ENCODE results near the gene CD69.
"Not testable (repeated sequence)": the region's sequence is repeated elsewhere in the genome, so short reads cannot be mapped to it uniquely, and the experiment has no call there.

The CD69 gene

DNA sequence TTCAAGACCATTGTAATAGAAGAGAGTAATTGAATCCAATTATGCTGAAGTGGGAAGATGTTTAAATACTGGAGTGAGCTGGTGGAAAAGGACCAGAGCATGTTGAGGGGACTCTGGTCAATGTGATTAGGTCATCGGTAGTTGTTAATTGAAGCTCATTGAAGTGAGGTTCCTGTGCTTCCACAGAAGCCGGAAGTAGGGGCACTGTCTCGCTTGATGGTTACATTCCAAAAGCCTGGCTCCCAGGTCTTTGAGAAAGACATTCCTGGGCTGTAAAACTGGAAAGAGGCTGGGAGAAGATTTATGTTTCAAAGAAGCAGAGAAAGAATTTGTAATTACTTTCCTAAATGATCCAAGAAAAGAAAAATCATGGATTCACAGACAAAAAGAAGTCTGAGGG, 15.5 kb downstream of the CD69 start:
- DNase-seq: no peak

GRCh38 chr12:9742661-9743060, 18.0 kb downstream of the CD69 start:
- DNase-seq: no peak

DNA sequence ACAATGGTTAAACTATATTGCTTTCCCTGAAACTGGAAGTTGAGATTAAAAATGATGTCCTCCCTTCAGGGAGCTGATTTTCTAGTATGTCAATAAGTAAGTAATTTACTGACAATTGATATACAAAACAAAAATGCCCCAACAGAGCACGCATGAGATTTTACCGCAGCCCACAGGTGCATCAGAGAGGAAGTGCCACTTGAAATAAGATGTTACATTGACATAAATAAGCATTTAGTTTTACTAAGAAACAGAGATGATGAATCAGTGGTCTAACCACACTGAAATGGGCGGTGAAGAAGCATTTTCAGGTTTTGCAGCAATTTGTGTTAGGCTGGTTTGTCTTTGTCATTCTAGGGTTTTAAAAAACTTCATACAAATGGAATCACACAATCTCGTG, 19.0 kb downstream of the CD69 start:
- no peak for DNase-seq

GRCh38 chr12:9740106-9740750, 20.5 kb downstream of the CD69 start:
- DNase-seq: no peak

- DNase-seq: not testable (repeated sequence)
Observed at GRCh38 chr12:9739404-9740105, 21.1 kb downstream of the CD69 start.

GRCh38 chr12:9738905-9739304, 21.8 kb downstream of the CD69 start:
- not testable (repeated sequence) for DNase-seq

DNA sequence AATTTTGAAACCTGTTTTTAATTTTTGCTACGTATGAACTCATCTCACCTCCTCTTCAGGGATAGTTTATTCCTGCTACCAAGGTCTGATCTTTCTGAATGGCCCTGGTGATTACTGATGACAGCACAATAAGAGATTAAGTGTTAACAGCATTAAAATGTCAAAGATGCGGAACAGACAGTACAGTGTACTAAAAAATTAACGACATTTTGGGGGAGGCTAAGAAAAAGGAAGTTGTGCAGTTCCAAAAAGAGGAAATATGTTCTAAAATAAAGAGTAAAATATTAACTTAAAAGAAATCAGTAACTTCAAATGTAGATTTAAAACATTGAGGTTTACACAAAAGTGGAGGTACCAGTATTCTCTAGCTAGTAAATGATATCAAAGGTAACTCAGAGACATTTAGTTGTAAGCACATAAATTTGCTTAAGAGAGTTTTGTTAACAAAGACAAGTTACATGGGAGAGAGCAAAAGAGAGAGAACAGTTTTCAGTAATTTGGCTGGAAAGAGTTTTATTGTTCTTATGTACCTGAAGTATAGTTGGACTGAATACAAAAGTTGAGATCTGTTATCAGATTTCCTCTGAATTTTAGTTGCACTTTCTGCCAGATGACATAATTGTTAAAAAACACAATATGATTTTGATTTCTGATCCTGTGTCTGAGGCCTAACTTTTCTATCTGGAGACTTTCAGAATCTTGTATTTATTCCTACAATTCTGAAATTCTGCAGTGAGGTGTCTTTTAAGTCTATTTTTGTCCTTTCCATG, 23.6 kb downstream of the CD69 start:
- no peak for DNase-seq

DNA sequence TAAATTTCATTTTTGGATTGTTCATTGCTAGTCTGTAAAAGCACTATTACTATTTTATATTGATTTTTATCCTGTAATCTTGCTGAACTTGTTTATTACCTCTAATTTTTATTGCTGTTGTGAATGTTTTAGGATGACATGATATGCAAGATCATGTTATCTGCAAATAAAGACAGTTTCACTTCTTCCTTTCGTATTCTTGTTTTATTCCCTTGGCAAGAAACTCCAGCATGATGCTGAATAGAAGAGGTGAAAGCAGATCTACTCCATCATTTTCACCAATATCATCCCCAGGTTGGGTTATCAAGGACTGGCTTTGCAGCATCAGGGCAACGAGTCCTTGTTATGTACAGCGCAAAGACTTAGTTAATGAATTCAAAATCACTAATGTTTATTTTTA, 25.1 kb downstream of the CD69 start:
- DNase-seq: no peak

GRCh38 chr12:9732921-9733461, 27.7 kb downstream of the CD69 start, which contains the start of gene CLECL1:
Gene CLECL1 (minus strand): TSS chr12:9733097.
- no peak for DNase-seq

GRCh38 chr12:9731797-9732196, 28.9 kb downstream of the CD69 start:
- DNase-seq: no peak

DNA sequence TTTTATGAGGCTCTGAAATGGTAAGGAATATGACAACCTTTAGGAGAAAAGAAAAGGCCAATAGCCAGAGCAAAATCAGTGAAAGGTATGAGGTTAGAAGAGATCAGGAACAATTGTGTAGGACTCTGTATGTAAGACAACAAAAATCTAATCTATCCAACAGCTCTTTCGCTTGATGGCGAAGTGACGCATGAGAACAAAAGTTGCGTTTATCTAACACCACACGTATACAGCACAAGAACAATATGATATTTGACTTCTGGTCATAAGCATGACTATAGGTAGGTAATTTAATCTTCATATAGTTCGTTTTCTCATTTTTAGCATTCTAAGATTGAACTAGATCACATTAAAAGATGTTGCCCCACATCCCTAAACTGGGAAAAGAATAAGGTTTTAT, 29.3 kb downstream of the CD69 start:
- DNase-seq: no peak

DNA sequence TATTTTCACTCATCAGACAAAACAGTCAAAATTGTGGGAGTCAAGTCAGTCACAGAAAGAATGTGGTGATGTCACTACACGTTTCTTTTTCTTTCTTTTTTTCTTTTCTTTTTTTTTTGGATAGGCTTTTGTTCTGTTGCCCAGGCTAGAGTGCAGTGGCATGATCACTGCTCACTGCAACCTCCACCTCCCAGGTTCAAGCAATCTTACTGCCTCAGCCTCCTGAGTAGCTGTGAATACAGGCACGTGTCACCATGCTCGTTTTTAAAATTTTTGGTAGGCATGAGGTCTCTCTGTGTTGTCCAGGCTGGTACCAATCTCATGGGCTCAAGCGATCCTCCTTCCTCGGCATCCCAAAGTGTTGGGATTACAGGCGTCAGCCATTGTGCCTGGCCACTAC, 30.1 kb downstream of the CD69 start:
- no peak for DNase-seq

DNA sequence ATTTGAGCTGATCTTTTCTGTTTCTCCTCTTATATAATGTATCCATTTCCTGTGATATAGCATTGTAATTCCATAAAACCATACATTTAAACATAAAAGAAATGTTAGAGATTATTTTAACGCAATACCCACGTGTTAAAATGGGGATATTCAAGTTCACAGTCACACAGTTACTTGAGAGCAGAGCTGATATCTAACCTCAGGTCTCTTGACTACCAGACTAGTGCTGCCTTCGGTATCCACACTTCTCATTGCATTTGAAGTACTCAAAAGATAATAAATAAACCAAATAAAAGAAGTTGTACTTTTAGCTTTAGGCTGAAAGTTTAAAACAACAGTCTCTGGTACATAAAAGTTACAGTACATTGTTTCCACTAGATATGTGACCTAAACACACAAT, 30.7 kb downstream of the CD69 start:
- no peak for DNase-seq

GRCh38 chr12:9729082-9729481, 31.6 kb downstream of the CD69 start:
- DNase-seq: no peak

- no peak for DNase-seq
Observed at GRCh38 chr12:9727813-9728212, 32.9 kb downstream of the CD69 start.

GRCh38 chr12:9725213-9725870, 35.4 kb downstream of the CD69 start:
- DNase-seq: no peak

GRCh38 chr12:9724023-9724422, 36.7 kb downstream of the CD69 start:
- no peak for DNase-seq

DNA sequence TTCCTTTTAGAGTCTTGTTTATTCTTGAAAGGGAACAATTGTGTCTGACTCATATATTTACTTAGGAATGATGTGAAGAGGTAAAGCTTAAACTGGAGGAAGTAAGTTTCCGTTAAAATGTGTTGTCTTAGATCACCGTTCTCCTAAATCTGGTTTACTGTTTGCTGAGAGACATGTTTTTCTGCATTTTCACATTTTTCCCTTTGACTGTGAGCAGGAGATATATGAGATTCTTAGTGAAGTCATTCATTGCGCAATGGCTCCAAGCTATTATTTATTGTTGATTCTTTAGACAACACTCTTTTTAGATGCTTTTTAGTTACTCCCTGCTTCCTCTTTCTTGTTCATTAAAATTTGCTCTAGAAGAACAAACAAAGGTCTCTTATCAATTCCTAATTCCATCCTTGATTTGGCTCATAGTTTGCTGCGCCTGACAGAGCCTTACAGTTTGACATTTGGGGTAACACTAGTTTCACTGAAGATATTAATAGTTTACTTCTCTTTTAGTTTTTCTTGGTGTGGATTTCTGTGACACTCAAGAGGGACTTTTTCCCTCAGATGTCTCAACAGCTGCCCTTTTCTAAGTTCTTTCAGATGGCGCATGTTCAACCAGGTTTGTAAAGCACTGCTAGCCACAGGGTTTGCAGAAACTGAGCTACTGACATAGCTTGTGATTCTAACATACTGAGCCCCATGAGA, 39.2 kb downstream of the CD69 start:
- DNase-seq: no peak

- DNase-seq: no peak
Observed at GRCh38 chr12:9719790-9720189, 40.9 kb downstream of the CD69 start.

DNA sequence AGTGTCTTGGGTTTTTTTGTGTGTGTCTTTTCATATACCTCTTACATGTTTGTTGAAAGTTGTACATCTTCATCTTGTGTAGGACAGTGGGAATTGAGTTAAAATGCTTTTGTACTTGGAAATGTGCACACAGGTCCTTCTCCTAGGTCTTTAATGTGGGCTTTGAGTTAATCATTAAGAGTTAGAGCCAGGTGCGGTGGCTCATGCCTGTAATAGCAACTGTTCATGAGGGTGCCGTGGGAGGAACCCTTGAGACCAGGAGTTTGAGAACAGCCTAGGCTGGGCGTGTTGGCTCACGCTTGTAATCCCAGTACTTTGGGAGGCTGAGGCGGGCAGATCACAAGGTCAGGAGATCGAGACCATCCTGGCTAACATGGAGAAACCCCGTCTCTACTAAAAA, 41.7 kb downstream of the CD69 start:
- no peak for DNase-seq

- no peak for DNase-seq
Observed at GRCh38 chr12:9717070-9717925, 43.4 kb downstream of the CD69 start.

Measured in C1 segment of cervical spinal cord (tissue), 14 donors.